ENCODE data around the gene TRMT44. TPM values are rescaled to one million over a fixed set of nuclear protein-coding genes. Genes with fewer than 3 reads are reported as not detected.

Gene TRMT44
- total and polyA plus RNA-seq, 2 of the 13 experiments (the other 11 are each of a cell fraction or from before 2014, with no cell fraction given): 5.8 to 8.6 TPM

DNA sequence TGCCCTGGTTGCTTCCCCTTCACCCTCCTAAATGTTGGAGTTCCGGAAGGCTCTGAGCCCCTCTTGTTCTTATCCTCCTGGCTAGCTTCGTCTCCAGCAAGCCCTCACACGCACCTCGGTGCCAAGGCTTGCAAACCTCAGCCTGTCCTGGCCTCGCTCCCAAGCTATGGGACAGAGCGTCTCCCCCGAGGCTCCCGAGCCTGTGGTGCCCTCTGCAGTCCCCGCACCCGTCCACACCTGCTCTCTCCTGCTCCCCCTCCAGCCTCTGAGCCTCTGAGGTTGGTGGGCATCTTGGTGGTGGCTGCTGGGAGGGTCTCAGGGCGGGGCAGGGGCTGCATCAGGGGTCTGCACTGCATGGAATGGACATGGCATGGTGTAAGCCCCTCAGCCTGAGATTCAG is 63.2 kb downstream of the TRMT44 start:
- H4K20me1 ChIP-seq (ENCODE audit: insufficient read depth, low read length): no peaks in the 10 kb centered on the region
- peaks cover 9% of the 10 kb centered on the region for H3K4me1 ChIP-seq (ENCODE audit: insufficient read depth, low read length)
- BruUV-seq (replicated peaks): no TSS peak
- no peak overlapping the region for H2AFZ ChIP-seq (ENCODE audit: low read length)
- no peak overlapping the region for H3K27ac ChIP-seq (ENCODE audit: extremely low read length, insufficient read depth, low read length)
- POLR2A ChIA-PET: no interaction called here
- no peak for TF ChIP-seq SAP130 (CRISPR knock-in tag; IDR thresholded peaks at IDR 0.05; ENCODE audit: low read depth)
- no peak for TF ChIP-seq ZC3H13 (CRISPR knock-in tag; IDR thresholded peaks at IDR 0.05)
- TF ChIP-seq TAF15 (IDR thresholded peaks at IDR 0.05; ENCODE audit: low read depth, low read length, poor library complexity, severe bottlenecking): no peak
- TF ChIP-seq, protein P1, sequence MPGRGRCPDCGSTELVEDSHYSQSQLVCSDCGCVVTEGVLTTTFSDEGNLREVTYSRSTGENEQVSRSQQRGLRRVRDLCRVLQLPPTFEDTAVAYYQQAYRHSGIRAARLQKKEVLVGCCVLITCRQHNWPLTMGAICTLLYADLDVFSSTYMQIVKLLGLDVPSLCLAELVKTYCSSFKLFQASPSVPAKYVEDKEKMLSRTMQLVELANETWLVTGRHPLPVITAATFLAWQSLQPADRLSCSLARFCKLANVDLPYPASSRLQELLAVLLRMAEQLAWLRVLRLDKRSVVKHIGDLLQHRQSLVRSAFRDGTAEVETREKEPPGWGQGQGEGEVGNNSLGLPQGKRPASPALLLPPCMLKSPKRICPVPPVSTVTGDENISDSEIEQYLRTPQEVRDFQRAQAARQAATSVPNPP (CRISPR knock-in tag; IDR thresholded peaks at IDR 0.05): no peak
- TF ChIP-seq, protein P2, sequence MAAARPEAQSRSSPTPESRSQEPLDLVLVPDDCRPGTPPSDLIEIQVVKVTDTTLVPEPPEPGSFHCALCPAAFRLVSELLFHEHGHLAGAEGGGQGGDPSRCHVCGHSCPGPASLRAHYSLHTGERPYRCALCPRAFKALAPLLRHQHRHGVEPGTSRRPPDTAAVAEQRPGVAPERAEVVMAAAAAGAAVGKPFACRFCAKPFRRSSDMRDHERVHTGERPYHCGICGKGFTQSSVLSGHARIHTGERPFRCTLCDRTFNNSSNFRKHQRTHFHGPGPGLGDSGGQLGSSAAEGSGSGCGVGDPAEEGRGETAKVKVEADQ (CRISPR knock-in tag; IDR thresholded peaks at IDR 0.05; ENCODE audit: borderline replicate concordance): no peak
- CTCF ChIA-PET (ENCODE audit: low intra/inter-chr PET ratio, low total read pairs): no interaction called here
- DNase-seq (ENCODE audit: low spot score): no peak
- H3K9ac ChIP-seq (ENCODE audit: insufficient read depth, low read depth, low read length): no peak overlapping the region
- H3K79me2 ChIP-seq (ENCODE audit: insufficient read depth, low read length): no peaks in the 10 kb centered on the region
- H3K9me3 ChIP-seq (ENCODE audit: low read length): no peaks in the 10 kb centered on the region
- intact Hi-C loops (cut with micrococcal nuclease; ENCODE audit: unreplicated experiment): no loop called here
- peak; percentile 21; the same call in 2 of the 3 replicates for ATAC-seq
- in situ Hi-C loops (cut with HindIII; ENCODE audit: extremely low pct_ligation_motif_present, low pct_unique_long_range_greater_than_20kb): no loop called here
- 28% methylated on average over 10 of the region's 11 CpGs for WGBS (ENCODE audit: low lambda C conversion rate)
- H3K27me3 ChIP-seq (ENCODE audit: control insufficient read depth in 1 of 2, insufficient read depth in 2 of 2, low read length in 2 of 2): peaks cover 8 to 45% of the 10 kb centered on the region in 2 experiments; a peak in 4 of 5 replicates
- no peaks in the 10 kb centered on the region for H3K36me3 ChIP-seq (replicated peaks in 1 of 2; ENCODE audit: control insufficient read depth in 1 of 2, insufficient read depth in 2 of 2, low read length in 2 of 2)
- no peak for FAIRE-seq
- no peak overlapping the region for H3K4me3 ChIP-seq (replicated peaks in 1 of 3; ENCODE audit: insufficient read depth in 1 of 3, low read depth in 2 of 3, low read length in 3 of 3)
- H3K4me2 ChIP-seq (ENCODE audit: low read depth, low read length): no peak overlapping the region
